ENCODE data around the gene NLRP5. TPM values are rescaled to one million over a fixed set of nuclear protein-coding genes. Genes with fewer than 3 reads are reported as not detected.

Gene NLRP5
- total and polyA plus RNA-seq, 2 of the 8 experiments (the other 6 are each of a cell fraction or from before 2014, with no cell fraction given), result not detected

- DNase-seq (ENCODE audit: low read depth in 1 of 2, low spot score in 2 of 2) (no peak), FAIRE-seq (no peak)
- Histone ChIP-seq H3K79me2 (ENCODE audit: control insufficient read depth in 1 of 2, insufficient read depth in 2 of 2, low read length in 2 of 2) (peaks cover 26 to 88% of the 10 kb centered on the region in 2 experiments), H2BK120ac (replicated peaks; ENCODE audit: low read depth, low read length) (no peak overlapping the region), H3K27ac (ENCODE audit: low read depth, low read length) (no peak overlapping the region; the same call in 1 of the 2 replicates), H3K23me2 (ENCODE audit: low read depth, low read length) (no peaks in the 10 kb centered on the region), H2BK12ac (ENCODE audit: low read depth, low read length) (no peak overlapping the region), H4K8ac (ENCODE audit: extremely low read depth, insufficient read depth, low read length) (no peak overlapping the region; the same call in 1 of the 2 replicates), H3K27me3 (replicated peaks in 1 of 4; ENCODE audit: control insufficient read depth in 3 of 4, extremely low read depth in 1 of 4, insufficient read depth in 3 of 4, low read length in 3 of 4) (no peaks in the 10 kb centered on the region; a peak in 1 of 7 replicates), H2BK15ac (ENCODE audit: low read length) (no peak overlapping the region), H3K79me1 (ENCODE audit: low read depth, low read length) (peaks cover 10% of the 10 kb centered on the region), H2AFZ (ENCODE audit: low read length) (no peak overlapping the region), H3K56ac (replicated peaks; ENCODE audit: insufficient read length, low read depth, low read length) (no peak overlapping the region), H3K4ac (replicated peaks; ENCODE audit: insufficient read length, low read depth, low read length) (no peak overlapping the region), H2AK5ac (ENCODE audit: low read depth, low read length) (no peak overlapping the region), H4K5ac (ENCODE audit: insufficient read length, low read depth, low read length) (no peak overlapping the region), H3K9me3 (ENCODE audit: insufficient read depth in 2 of 2, low read depth in 1 of 2, low read length in 1 of 2) (no peaks in the 10 kb centered on the region), H3K18ac (ENCODE audit: extremely low read depth, low read length) (no peak overlapping the region; the same call in 1 of the 2 replicates), H3K14ac (ENCODE audit: insufficient read length) (no peak overlapping the region), H4K91ac (replicated peaks; ENCODE audit: insufficient read length, low read length) (no peak overlapping the region), H4K20me1 (replicated peaks in 1 of 2; ENCODE audit: control insufficient read depth in 1 of 2, insufficient read depth in 2 of 2, low read length in 2 of 2) (peaks cover 52 to 55% of the 10 kb centered on the region in 2 experiments), H3K9ac (replicated peaks in 1 of 4; ENCODE audit: extremely low read depth in 1 of 4, low read depth in 3 of 4, low read length in 3 of 4) (no peak overlapping the region), H3K23ac (ENCODE audit: insufficient read length) (no peak overlapping the region), H3K4me2 (ENCODE audit: insufficient read depth in 1 of 2, low read depth in 2 of 2, low read length in 2 of 2) (no peak overlapping the region), H3K4me1 (replicated peaks in 1 of 4; ENCODE audit: control insufficient read depth in 3 of 4, insufficient read depth in 4 of 4, low read length in 3 of 4) (peaks cover 0 to 38% (median 26%) of the 10 kb centered on the region in 4 experiments; a peak in 6 of 7 replicates), H2BK20ac (ENCODE audit: low read length) (no peak overlapping the region), H3K36me3 (ENCODE audit: control insufficient read depth in 2 of 4, insufficient read depth in 4 of 4, low read length in 3 of 4) (peaks cover 0 to 3% (median 1%) of the 10 kb centered on the region in 4 experiments; a peak in 2 of 8 replicates), H3K4me3 (ENCODE audit: extremely low read depth in 1 of 4, insufficient read depth in 2 of 4, low read depth in 3 of 4, low read length in 4 of 4) (no peak overlapping the region), H2BK5ac (ENCODE audit: low read depth, low read length) (0 out of 2 replicates have a peak overlapping the region, but pooled peaks have one; percentile 35)
- 88% methylated on average over 10 of the region's 11 CpGs; no CpG with 5 or more reads in 1 of the 2 experiments for WGBS, 2 experiments (ENCODE audit: extremely low coverage in 1 of 2, insufficient coverage in 1 of 2, insufficient read length in 1 of 2, insufficient replicate concordance in 2 of 2, low coverage in 1 of 2, low lambda C conversion rate in 2 of 2, missing lambda C conversion rate in 1 of 2)
- TF ChIP-seq KDM1A (IDR thresholded peaks at IDR 0.05; ENCODE audit: borderline replicate concordance, low read length), result peak; percentile 54; the same call in 1 of the 2 replicates
- no peak for TF ChIP-seq RAD21 (IDR thresholded peaks at IDR 0.05 in 1 of 2, conservative IDR thresholded peaks at IDR 0.05 in 1 of 2; ENCODE audit: low read depth in 2 of 2, low read length in 2 of 2)
- no peak for TF ChIP-seq CHD2 (IDR thresholded peaks at IDR 0.05; ENCODE audit: low read length)
- no peak for TF ChIP-seq BACH1 (IDR thresholded peaks at IDR 0.05; ENCODE audit: low read length)
- TF ChIP-seq SP1 (IDR thresholded peaks at IDR 0.05; ENCODE audit: low read depth, low read length), result no peak
- TF ChIP-seq JUN (IDR thresholded peaks at IDR 0.05; ENCODE audit: low read depth, low read length), result no peak
- TF ChIP-seq EP300 (IDR thresholded peaks at IDR 0.05; ENCODE audit: borderline replicate concordance in 1 of 2, low read depth in 2 of 2, low read length in 2 of 2), result no peak
- TF ChIP-seq POLR2A (IDR thresholded peaks at IDR 0.05; ENCODE audit: control extremely low read depth in 1 of 2, low read depth in 2 of 2, low read length in 2 of 2), result no peak
- POLR2A ChIA-PET (ENCODE audit: partially characterized antibody), result interaction anchor here (0.6 to 6.0 kb wide), 5 partner anchors 13 to 48 kb away, joined by 3 to 51 read pairs (median 4); partner anchors contain the start of genes ZNF444 and ZNF787
- CTCF ChIA-PET (ENCODE audit: partially characterized antibody), result interaction anchor here (1.2 to 1.9 kb wide), 2 partner anchors 12 to 22 kb away, joined by 3 to 5 read pairs; no protein-coding TSS in a partner anchor
Measured at GRCh38 chr19:56106993-56107392, 120.4 kb downstream of the NLRP5 start.
